K562 (cell line): Measurements from ENCODE around the gene H2AZ2. TPM values are rescaled to one million over a fixed set of nuclear protein-coding genes. Genes with fewer than 3 reads are reported as not detected.

Experiments used
- AFF4 ChIP-seq: sonication (generic); formaldehyde crosslinking; IDR thresholded peaks from 2 replicates; pipeline ENCODE4 v1.8.0; 2023; ENCODE audit warnings: mild to moderate bottlenecking, missing genetic modification reagents
- ATF2 ChIP-seq: sonication (generic); formaldehyde crosslinking; IDR thresholded peaks from 2 replicates; pipeline ENCODE4 v1.8.1; 2022; ENCODE audit warnings: missing genetic modification reagents
- CREM ChIP-seq: IDR thresholded peaks from 2 replicates; pipeline ENCODE4 v1.6.1; 2014; ENCODE audit warnings: antibody characterized with exemption, low read depth
- CSDE1 ChIP-seq, 2 experiments: fragments of 450-650 bp; IDR thresholded peaks; 2 replicates each; pipeline ENCODE4 v1.6.1; 2016; ENCODE audit warnings: mild to moderate bottlenecking in 1 of 2
- DIDO1 ChIP-seq: fragments of 450-650 bp; IDR thresholded peaks from 2 replicates; pipeline ENCODE4 v1.6.1; 2016; ENCODE audit warnings: low read depth, missing biosample characterization, missing genetic modification characterization
- FIP1L1 ChIP-seq: fragments of 200-400 bp; formaldehyde crosslinking; IDR thresholded peaks from 2 replicates; pipeline ENCODE4 v1.6.1; 2018; ENCODE audit warnings: mild to moderate bottlenecking, low read depth, low read length; ENCODE audit not compliant: poor library complexity, severe bottlenecking
- HMG20B ChIP-seq: fragments of 250-450 bp; sonication (Bioruptor Pico); IDR thresholded peaks from 2 replicates; pipeline ENCODE4 v1.5.0; 2021; ENCODE audit warnings: mild to moderate bottlenecking
- NCOA2 ChIP-seq, 2 experiments: fragments of 450-650 bp; IDR thresholded peaks; 2 replicates each; pipeline ENCODE4 v1.6.1; 2018; ENCODE audit warnings: mild to moderate bottlenecking in 2 of 2, moderate library complexity in 1 of 2; ENCODE audit not compliant: partially characterized antibody in 2 of 2
- PURB ChIP-seq: sonication (generic); formaldehyde crosslinking; IDR thresholded peaks from 2 replicates; pipeline ENCODE4 v1.9.0; 2021; ENCODE audit warnings: low read depth, mild to moderate bottlenecking, missing genetic modification reagents
- RFX1 ChIP-seq: fragments of 450-650 bp; IDR thresholded peaks from 2 replicates; pipeline ENCODE4 v1.6.1; 2016; ENCODE audit warnings: mild to moderate bottlenecking, moderate library complexity
- SMARCA4 ChIP-seq: fragments of 450-650 bp; IDR thresholded peaks from 2 replicates; pipeline ENCODE4 v1.6.1; 2016
- SP2 ChIP-seq: IDR thresholded peaks from 2 replicates; pipeline ENCODE4 v1.6.1; 2011; ENCODE audit warnings: mild to moderate bottlenecking, low read depth, low read length, moderate library complexity; ENCODE audit not compliant: poor library complexity, severe bottlenecking; ENCODE audit errors: extremely low read depth
- SRF ChIP-seq, 2 experiments: fragments of 250-450, 450-650 bp in 1 of 2; sonication (Bioruptor Pico) in 1 of 2; sonication (generic) in 1 of 2; formaldehyde crosslinking; IDR thresholded peaks; 2 replicates each; pipeline versions ENCODE4 v1.5.0 to v1.5.1; 2020 to 2022; ENCODE audit warnings: mild to moderate bottlenecking in 1 of 2, missing genetic modification reagents in 1 of 2
- TCF3 ChIP-seq: sonication (generic); formaldehyde crosslinking; IDR thresholded peaks from 2 replicates; pipeline ENCODE4 v1.4.0; 2020; ENCODE audit warnings: mild to moderate bottlenecking, missing genetic modification reagents
- ZBTB1 ChIP-seq: sonication (generic); formaldehyde crosslinking; IDR thresholded peaks from 2 replicates; pipeline ENCODE4 v1.8.1; 2023; ENCODE audit warnings: missing genetic modification reagents, low read depth, mild to moderate bottlenecking, borderline replicate concordance
- ZKSCAN1 ChIP-seq: fragments of 150-350 bp; IDR thresholded peaks from 2 replicates; pipeline ENCODE4 v1.6.1; 2016; ENCODE audit warnings: low read depth, low read length
- ZNF143 ChIP-seq: sonication (generic); formaldehyde crosslinking; IDR thresholded peaks from 2 replicates; pipeline ENCODE4 v1.9.0; 2022; ENCODE audit warnings: mild to moderate bottlenecking, missing genetic modification reagents
- ZNF282 ChIP-seq: sonication (generic); formaldehyde crosslinking; IDR thresholded peaks from 2 replicates; pipeline ENCODE4 v1.8.1; 2023; ENCODE audit warnings: missing genetic modification reagents
- ZNF347 ChIP-seq: fragments of 450-650 bp; formaldehyde crosslinking; IDR thresholded peaks from 2 replicates; pipeline ENCODE4 v1.4.0; 2020; ENCODE audit warnings: low read depth, mild to moderate bottlenecking, moderate library complexity
- polyA plus RNA-seq, 8 experiments: library from polyadenylated mRNA; depleted of rRNA in 4 of 8; stranded (reverse) in 5 of 8; unstranded in 3 of 8; fragments of >200 nt; fragmentation: Nextera tagmentation in 2 of 8; fragmentation: Illumina TruSeq in 1 of 8; extraction: Ambion mirVana in 2 of 8; extraction: Trizol in 1 of 8; gene quantifications; 2 replicates each; pipeline versions ENCODE4 v1.2.1 to v1.2.3, GENCODE V29; 2011 to 2014; ENCODE audit warnings: inconsistent platforms in 1 of 8, missing spikeins in 1 of 8
- total RNA-seq, 7 experiments: library from RNA; depleted of rRNA in 6 of 7; stranded (reverse); fragments of >200 nt in 6 of 7; fragmentation: Illumina TruSeq in 2 of 7; extraction: Trizol in 2 of 7; gene quantifications; 2 replicates each; pipeline versions ENCODE4 v1.2.1 to v1.2.3, GENCODE V29; 2011 to 2021; ENCODE audit warnings: low replicate concordance in 1 of 7
- TF ChIP-seq, protein P1 (sequence below): fragments of 200-800 bp; sonication (Bioruptor generic); IDR thresholded peaks from 2 replicates; pipeline ENCODE4 v1.6.1; 2017; ENCODE audit warnings: missing genetic modification characterization, missing compliant biosample characterization
- TF ChIP-seq, protein P2 (sequence below): IDR thresholded peaks from 2 replicates; pipeline ENCODE4 v1.6.1; 2011; ENCODE audit not compliant: insufficient read length; ENCODE audit errors: extremely low read depth

The H2AZ2 gene
- total and polyA plus RNA-seq, 9 of the 15 experiments (the other 6 are each of a cell fraction or from before 2014, with no cell fraction given), result 105 to 382 (median 286) TPM

DNA sequence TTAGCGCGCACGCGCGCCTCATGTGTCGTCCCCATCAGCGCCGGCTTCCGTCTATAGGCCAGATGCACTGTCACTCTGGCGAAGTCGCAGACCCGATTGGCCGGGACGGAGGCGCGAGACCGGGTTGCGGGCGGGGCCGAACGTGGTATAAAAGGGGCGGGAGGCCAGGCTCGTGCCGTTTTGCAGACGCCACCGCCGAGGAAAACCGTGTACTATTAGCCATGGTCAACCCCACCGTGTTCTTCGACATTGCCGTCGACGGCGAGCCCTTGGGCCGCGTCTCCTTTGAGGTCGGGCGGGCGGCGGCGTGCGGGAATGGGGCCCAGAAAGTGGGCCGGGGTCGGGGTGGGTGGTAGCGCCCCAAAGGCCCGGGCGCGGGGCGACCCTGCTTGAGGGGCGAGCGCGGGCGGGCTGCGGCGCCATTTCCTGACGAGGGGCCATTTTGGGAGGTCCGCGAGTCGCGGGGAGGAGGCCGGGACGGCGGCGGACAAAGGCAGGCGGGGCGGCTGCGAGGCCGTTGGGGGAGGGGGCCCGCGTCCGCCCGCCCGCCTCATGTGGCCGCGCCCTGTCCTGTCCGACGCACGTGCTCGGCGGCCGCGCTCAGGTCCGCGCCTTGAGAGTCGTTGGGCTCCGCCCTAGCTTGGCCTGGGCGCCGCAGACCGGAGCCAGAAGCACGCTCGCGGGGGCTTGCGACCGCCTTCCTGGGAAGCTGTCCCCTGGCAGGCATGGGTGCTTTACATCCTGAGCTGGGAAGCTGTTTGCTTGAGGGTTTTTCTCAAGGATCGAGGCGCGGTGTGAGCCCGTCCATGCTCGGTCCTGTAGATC is 51.2 kb downstream of the H2AZ2 start, which contains the start of gene PPIA (continued):
- TF ChIP-seq FIP1L1 (peak; percentile 99), NCOA2 (IDR thresholded peaks at IDR 0.05; ENCODE audit: partially characterized antibody in 2 of 2) (no peak), DIDO1 (no peak), RFX1 (no peak), TCF3 (no peak), PURB (no peak), ATF2 (peak; percentile 33; the same call in 1 of the 2 replicates), CSDE1 (IDR thresholded peaks at IDR 0.05) (peak in 1 of 2 experiments; percentile 80; a peak in 1 of 4 replicates), CREM (peak; percentile 88), HMG20B (CRISPR knock-in tag) (no peak), ZNF347 (CRISPR knock-in tag) (no peak), SRF (CRISPR knock-in tag; IDR thresholded peaks at IDR 0.05) (no peak), SP2 (peak; percentile 92), SMARCA4 (no peak), ZNF282 (CRISPR knock-in tag) (no peak; the same call in 1 of the 2 replicates), ZBTB1 (CRISPR knock-in tag) (peak; percentile 91), AFF4 (CRISPR knock-in tag) (peak; percentile 98), ZNF143 (CRISPR knock-in tag) (peak; percentile 58; the same call in 1 of the 2 replicates), ZKSCAN1 (no peak)
- TF ChIP-seq, protein P1, sequence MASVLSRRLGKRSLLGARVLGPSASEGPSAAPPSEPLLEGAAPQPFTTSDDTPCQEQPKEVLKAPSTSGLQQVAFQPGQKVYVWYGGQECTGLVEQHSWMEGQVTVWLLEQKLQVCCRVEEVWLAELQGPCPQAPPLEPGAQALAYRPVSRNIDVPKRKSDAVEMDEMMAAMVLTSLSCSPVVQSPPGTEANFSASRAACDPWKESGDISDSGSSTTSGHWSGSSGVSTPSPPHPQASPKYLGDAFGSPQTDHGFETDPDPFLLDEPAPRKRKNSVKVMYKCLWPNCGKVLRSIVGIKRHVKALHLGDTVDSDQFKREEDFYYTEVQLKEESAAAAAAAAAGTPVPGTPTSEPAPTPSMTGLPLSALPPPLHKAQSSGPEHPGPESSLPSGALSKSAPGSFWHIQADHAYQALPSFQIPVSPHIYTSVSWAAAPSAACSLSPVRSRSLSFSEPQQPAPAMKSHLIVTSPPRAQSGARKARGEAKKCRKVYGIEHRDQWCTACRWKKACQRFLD (CRISPR knock-in tag), result no peak; the same call in none of the 2 replicates
- TF ChIP-seq, protein P2, sequence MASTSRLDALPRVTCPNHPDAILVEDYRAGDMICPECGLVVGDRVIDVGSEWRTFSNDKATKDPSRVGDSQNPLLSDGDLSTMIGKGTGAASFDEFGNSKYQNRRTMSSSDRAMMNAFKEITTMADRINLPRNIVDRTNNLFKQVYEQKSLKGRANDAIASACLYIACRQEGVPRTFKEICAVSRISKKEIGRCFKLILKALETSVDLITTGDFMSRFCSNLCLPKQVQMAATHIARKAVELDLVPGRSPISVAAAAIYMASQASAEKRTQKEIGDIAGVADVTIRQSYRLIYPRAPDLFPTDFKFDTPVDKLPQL, result no peak
